K562 (cell line): Measurements from ENCODE around the gene SRRT. TPM values are rescaled to one million over a fixed set of nuclear protein-coding genes. Genes with fewer than 3 reads are reported as not detected.

Experiments
- AFF1 ChIP-seq, 2 experiments: fragments of 450-650 bp; IDR thresholded peaks; 2 replicates each; pipeline ENCODE4 v1.6.1; 2018; ENCODE audit warnings: mild to moderate bottlenecking in 2 of 2, low read depth in 1 of 2; ENCODE audit not compliant: partially characterized antibody in 2 of 2
- ARID2 ChIP-seq: fragments of 450-650 bp; IDR thresholded peaks from 2 replicates; pipeline ENCODE4 v1.6.1; 2017; ENCODE audit warnings: antibody characterized with exemption, mild to moderate bottlenecking
- ARID4B ChIP-seq: sonication (generic); formaldehyde crosslinking; IDR thresholded peaks from 2 replicates; pipeline ENCODE4 v1.8.0; 2022; ENCODE audit warnings: mild to moderate bottlenecking, missing genetic modification reagents
- EP400 ChIP-seq: fragments of 450-650 bp; IDR thresholded peaks from 2 replicates; pipeline ENCODE4 v1.6.1; 2017; ENCODE audit warnings: antibody characterized with exemption, mild to moderate bottlenecking, moderate library complexity
- GMEB1 ChIP-seq: fragments of 250-450 bp; sonication (Bioruptor Pico); IDR thresholded peaks from 2 replicates; pipeline ENCODE4 v1.4.0; 2020; ENCODE audit warnings: mild to moderate bottlenecking
- MAFF ChIP-seq: IDR thresholded peaks from 2 replicates; pipeline ENCODE4 v1.6.1; 2012; ENCODE audit warnings: low read length, improper control_type of control experiment
- MTA1 ChIP-seq: fragments of 450-650 bp; IDR thresholded peaks from 2 replicates; pipeline ENCODE4 v1.6.1; 2017; ENCODE audit warnings: borderline replicate concordance
- NFIC ChIP-seq: fragments of 450-650 bp; IDR thresholded peaks from 2 replicates; pipeline ENCODE4 v1.6.1; 2017; ENCODE audit warnings: mild to moderate bottlenecking, inconsistent platforms
- NR2F6 ChIP-seq: fragments of 450-650 bp; formaldehyde crosslinking; IDR thresholded peaks from 2 replicates; pipeline ENCODE4 v1.4.0; 2020; ENCODE audit warnings: mild to moderate bottlenecking
- THRA ChIP-seq: fragments of 450-650 bp; IDR thresholded peaks from 2 replicates; pipeline ENCODE4 v1.6.1; 2017; ENCODE audit warnings: mild to moderate bottlenecking, moderate library complexity
- TOE1 ChIP-seq, 2 experiments: fragments of 450-650 bp in 1 of 2; sonication (generic) in 1 of 2; formaldehyde crosslinking in 1 of 2; IDR thresholded peaks; 2 replicates each; pipeline versions ENCODE4 v1.7.1 to v1.8.0; 2016 to 2022; ENCODE audit warnings: borderline replicate concordance in 2 of 2, mild to moderate bottlenecking in 2 of 2, antibody characterized with exemption in 1 of 2, inconsistent platforms in 1 of 2, low read depth in 1 of 2, missing genetic modification reagents in 1 of 2, moderate library complexity in 1 of 2
- U2AF2 ChIP-seq: fragments of 200-400 bp; formaldehyde crosslinking; optimal IDR thresholded peaks from 2 replicates; pipeline ENCODE3; 2017; ENCODE audit warnings: low read depth, mild to moderate bottlenecking, low read length
- ZNF444 ChIP-seq: fragments of 250-450 bp; sonication (Bioruptor Pico); IDR thresholded peaks from 2 replicates; pipeline ENCODE4 v1.4.0; 2020; ENCODE audit warnings: mild to moderate bottlenecking, moderate library complexity
- ZNF766 ChIP-seq: fragments of 200-800 bp; sonication (Bioruptor generic); conservative IDR thresholded peaks from 2 replicates; pipeline ENCODE4 v1.6.1; 2016; ENCODE audit warnings: missing genetic modification characterization, missing compliant biosample characterization
- polyA plus RNA-seq, 8 experiments: library from polyadenylated mRNA; depleted of rRNA in 4 of 8; stranded (reverse) in 5 of 8; unstranded in 3 of 8; fragments of >200 nt; fragmentation: Nextera tagmentation in 2 of 8; fragmentation: Illumina TruSeq in 1 of 8; extraction: Ambion mirVana in 2 of 8; extraction: Trizol in 1 of 8; gene quantifications; 2 replicates each; pipeline versions ENCODE4 v1.2.1 to v1.2.3, GENCODE V29; 2011 to 2014; ENCODE audit warnings: inconsistent platforms in 1 of 8, missing spikeins in 1 of 8
- total RNA-seq, 7 experiments: library from RNA; depleted of rRNA in 6 of 7; stranded (reverse); fragments of >200 nt in 6 of 7; fragmentation: Illumina TruSeq in 2 of 7; extraction: Trizol in 2 of 7; gene quantifications; 2 replicates each; pipeline versions ENCODE4 v1.2.1 to v1.2.3, GENCODE V29; 2011 to 2021; ENCODE audit warnings: low replicate concordance in 1 of 7

The SRRT gene
- total and polyA plus RNA-seq, 9 of the 15 experiments (the other 6 are each of a cell fraction or from before 2014, with no cell fraction given) = 10.3 to 263 (median 84.4) TPM

- TF ChIP-seq MAFF (no peak), ARID4B (CRISPR knock-in tag) (peak; percentile 85; the same call in 1 of the 2 replicates), U2AF2 (no peak), THRA (no peak), NR2F6 (CRISPR knock-in tag) (0 out of 2 replicates have a peak, but pooled peaks have one; percentile 70), TOE1 (IDR thresholded peaks at IDR 0.05; ENCODE audit: borderline replicate concordance) (no peak; the same call in 1 of the 2 replicates), TOE1 (CRISPR knock-in tag; IDR thresholded peaks at IDR 0.05; ENCODE audit: borderline replicate concordance, low read depth) (0 out of 2 replicates have a peak, but pooled peaks have one; percentile 35), ZNF444 (CRISPR knock-in tag) (no peak), NFIC (peak; percentile 37), MTA1 (peak; percentile 53; the same call in 1 of the 2 replicates), GMEB1 (CRISPR knock-in tag) (0 out of 2 replicates have a peak, but pooled peaks have one; percentile 38), ARID2 (peak; percentile 49; the same call in 1 of the 2 replicates), EP400 (peak; percentile 79), ZNF766 (CRISPR knock-in tag) (no peak), AFF1 (IDR thresholded peaks at IDR 0.05; ENCODE audit: low read depth in 1 of 2, partially characterized antibody in 2 of 2) (peak in 1 of 2 experiments; percentile 28)
Measured at GRCh38 chr7:100827330-100828226, 47.3 kb upstream of the SRRT start, which contains the start of gene EPHB4 (continued).
